GM21786 (cell line): ENCODE measurements around the gene TGFA.

Experiments used
- ATAC-seq: cut with Tn5 transposase; IDR thresholded peaks from one replicate; pipeline ENCODE4 v1.9.1; 2021; ENCODE audit not compliant: unreplicated experiment

TGFA gene

GRCh38 chr2:70499253-70499652 lies 54.4 kb downstream of the TGFA start:
- no peak for ATAC-seq

DNA sequence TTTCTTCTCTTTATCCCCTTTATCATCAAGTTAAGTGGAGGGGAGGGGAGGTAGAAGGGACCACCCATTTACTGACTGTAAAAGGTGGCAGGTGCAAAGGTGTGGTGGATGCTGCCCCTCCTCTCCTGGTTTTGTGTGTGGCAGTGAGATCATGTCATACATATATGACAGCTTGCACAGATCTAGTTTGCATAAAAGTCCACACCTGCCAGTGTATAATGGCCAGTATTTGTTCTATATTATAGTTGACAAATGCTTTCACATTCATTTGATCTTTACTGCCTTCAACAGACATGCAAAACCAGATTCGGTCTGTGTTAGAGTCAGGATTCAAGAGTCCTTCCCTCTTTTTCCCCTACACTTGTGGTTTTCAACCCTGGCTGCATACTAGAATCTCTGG lies 55.1 kb downstream of the TGFA start:
- ATAC-seq, result no peak

DNA sequence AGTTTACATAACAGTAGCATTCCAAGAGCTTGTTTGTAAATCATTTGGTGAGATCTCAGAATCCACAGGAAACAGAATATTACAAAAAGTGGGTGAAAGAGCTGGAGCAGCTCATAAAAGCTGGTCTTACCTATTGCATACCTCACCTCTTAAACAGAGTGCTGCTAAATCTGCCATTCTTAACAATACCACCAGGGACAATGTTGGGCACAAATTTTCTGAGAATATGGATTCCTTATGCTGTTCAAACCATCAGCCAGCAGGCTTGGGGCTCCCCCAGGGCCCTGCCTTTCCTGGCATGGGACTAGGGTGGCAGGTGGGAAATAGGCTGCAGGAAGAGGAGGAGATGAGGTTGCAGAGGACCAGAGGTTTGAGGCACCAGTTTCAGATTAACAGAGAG lies 55.6 kb downstream of the TGFA start:
- no peak for ATAC-seq

GRCh38 chr2:70496819-70497218 lies 56.8 kb downstream of the TGFA start:
- no peak for ATAC-seq

GRCh38 chr2:70494293-70494886 lies 59.2 kb downstream of the TGFA start:
- no peak for ATAC-seq

DNA sequence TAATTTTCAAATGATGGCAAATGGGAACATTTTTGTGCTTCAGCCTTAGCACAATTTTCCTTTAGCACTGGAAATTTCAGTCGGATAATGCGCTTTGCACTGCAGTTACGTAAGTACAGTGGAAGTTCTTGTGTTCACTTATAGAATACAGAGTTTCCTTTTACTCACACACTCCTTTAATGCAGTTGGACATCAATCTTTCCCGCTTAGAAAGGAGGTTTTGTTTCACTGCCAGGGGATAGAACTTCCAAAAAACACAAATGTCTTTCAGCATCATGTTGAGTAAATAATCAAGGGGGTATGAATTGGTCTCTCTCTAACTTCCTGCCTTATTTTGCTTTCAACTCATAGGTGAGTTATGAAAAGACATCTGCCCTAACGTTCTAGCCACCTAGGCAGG lies 63.2 kb downstream of the TGFA start:
- ATAC-seq, result no peak

- no peak for ATAC-seq
These were observed 64.5 kb downstream of the TGFA start for GRCh38 chr2:70489165-70489564.

DNA sequence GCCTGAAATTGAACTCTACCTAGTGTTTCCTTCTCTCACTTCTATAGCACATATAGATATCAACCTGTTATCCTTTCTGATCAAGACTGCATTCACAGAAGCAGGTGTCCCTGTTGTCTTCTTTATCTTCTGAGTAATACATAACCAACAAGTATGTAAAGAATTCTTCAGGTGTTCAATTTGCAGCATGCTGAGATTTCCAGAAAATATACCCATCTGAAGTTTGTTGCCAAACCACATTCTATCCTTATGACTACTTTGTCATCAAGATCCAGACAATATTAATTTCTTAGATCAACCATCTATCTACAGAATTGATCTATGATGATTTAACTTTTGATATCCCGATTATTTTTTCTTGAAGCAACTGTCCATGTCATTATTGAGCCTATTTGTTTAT lies 69.5 kb downstream of the TGFA start:
- ATAC-seq, result no peak

DNA sequence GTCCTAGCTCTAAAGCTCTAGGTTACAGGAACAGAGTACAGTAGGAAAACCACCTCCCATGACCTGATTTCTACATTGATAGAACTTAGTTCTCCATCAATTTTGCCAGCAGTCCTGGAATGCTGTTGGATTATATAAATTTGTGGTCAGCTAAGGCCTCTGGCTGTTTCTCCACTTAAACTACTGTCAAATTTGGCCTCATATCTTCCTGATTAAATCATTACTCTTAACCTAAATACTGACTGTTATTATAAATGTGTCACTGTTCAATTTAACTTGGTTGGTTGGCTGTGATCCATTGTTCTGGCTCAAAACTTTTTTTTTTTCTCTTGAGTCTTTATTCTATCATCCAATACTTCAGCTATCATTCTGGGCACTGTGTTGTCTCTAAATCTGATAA lies 71.2 kb downstream of the TGFA start:
- ATAC-seq, result no peak

DNA sequence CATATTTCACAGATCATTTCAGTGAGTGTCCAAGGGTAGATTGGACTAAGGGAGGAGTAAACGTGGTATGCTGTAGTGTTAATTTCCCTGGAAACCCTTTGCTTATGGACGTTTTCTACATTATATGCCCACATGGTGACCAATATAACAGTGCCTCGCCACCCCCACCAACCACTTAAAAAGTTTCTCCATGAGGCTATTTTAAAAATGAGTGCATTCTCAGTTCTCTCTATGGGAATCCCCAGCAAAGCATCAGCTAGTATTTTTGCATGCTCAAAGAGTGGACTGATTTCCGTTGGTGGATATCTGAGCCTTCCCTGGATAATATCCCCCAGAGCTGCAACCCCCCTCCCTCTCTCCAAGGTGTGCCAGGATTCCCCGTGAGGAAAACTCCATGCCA lies 73.2 kb downstream of the TGFA start:
- no peak for ATAC-seq

GRCh38 chr2:70479816-70480215 lies 73.8 kb downstream of the TGFA start:
- no peak for ATAC-seq

- ATAC-seq, result no peak
These were observed 76.2 kb downstream of the TGFA start for GRCh38 chr2:70477441-70477844.

DNA sequence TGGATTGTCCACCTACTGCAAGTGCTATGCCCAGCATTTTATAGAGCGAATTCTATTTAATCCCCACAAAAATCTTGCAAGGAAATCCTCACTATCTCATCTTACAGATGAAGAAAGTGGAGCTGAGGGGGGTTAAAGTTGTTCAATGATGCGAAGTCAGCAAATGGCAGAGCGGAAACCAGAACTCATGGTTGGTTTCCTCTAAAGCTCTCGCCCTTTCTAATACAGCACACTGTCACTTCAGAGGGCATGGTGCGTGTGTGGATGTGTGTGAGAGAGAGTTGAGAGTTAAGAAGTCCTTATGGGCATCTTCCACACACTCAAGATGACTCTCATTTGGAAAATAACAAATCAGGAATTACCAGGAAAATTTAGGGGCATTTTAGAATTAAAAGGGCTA lies 78.4 kb downstream of the TGFA start:
- ATAC-seq, result no peak

DNA sequence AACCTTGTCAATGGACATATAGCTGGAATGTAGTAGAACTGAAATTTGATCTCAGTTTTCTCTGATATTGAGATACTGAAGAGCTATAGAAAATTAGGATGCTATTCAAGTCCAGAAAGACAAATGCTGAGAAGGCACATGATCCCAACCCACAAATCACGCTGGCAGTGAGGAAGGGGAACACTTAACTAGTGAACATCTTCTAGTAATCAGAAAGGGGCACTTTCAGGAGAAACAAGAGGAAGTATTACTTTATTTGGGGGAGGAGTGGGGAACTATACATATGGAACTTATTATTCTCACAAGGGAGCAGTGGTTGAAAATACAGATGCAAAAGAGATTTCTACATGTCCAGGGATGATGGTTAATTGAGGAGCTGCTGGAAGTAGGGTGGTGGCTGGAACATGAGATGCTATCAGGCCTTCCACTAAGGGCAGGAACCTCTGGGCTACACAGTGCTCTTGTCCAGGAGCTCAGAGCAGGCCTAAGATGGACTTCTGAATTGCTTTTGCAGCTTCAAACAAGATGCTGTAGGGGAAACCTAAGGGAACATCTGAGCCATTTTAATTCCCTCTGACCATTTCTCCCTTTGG lies 79.3 kb downstream of the TGFA start:
- no peak for ATAC-seq

DNA sequence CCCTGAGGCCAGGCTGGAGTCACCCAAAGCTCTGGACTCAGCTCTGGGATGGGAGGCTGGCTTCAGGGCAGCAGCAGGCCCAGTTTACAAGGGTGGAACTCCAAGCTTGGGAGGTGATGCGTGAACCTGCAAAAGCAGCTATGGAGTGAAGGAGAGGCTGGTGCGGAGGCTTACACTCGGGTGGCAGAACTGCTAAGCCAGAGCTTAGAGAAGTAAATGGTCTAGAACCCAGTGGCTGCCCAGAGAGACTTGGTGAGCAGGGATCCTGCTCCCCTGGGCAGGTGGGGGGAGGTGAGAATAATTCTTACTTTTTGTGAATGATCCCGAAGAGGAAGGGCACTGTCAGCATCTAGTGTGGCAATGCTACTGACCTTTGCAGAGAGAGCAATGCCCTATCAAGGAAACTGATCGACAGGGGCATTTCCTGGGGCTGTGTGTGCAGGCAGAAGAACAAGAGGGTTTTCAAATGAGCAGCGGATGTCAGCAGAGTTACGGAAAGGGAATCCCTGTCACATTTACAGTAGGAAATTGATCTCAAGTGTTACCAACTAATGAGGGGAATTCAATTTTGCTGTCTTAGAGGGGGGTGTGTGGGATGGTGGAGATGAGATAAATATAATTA lies 80.4 kb downstream of the TGFA start:
- no peak for ATAC-seq

GRCh38 chr2:70472221-70472890 lies 81.3 kb downstream of the TGFA start:
- no peak for ATAC-seq

GRCh38 chr2:70471129-70471528 lies 82.5 kb downstream of the TGFA start:
- no peak for ATAC-seq

GRCh38 chr2:70469961-70470360 lies 83.7 kb downstream of the TGFA start:
- no peak for ATAC-seq

DNA sequence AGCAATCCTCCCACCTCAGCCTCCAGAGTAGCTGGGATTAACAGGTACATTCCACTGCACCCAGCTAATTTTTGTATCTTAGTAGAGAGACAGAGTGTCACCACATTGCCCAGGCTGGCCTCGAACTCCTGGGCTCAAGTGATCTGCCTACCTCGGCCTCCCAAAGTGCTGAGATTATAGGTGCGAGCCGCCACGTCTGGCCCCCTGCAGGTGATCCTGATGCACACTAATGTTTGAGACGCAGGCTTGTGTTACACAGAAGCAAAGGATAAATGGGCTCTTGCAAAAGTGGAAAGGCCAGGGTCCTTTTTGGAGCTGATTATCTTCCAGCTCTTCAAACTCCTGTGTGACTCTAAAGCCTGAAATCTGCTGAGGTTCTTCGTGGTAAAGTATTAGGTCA lies 84.2 kb downstream of the TGFA start:
- no peak for ATAC-seq

DNA sequence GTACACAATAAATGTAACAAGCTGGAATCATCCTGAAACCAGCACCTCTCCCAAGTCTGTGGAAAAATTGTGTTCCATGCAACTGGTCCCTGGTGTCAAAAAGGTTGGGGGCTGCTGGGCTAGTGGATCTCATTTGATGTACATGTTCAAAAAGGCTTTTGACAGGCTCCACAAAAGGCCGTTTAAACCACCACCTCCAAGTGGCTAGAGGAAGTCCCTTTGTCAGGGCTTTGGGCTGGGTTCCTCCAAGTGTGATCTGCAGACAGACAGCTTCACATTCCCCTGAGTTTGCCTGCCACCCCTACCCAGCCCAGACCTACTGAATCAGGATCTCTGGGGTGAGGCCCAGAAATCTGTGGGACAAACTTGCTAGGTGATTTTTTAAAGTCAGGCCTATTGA lies 84.7 kb downstream of the TGFA start:
- ATAC-seq, result no peak

GRCh38 chr2:70467831-70468779 lies 85.5 kb downstream of the TGFA start:
- ATAC-seq, result no peak
